ENCODE data around the gene WDR87. TPM values are rescaled to one million over a fixed set of nuclear protein-coding genes. Genes with fewer than 3 reads are reported as not detected.

WDR87 gene
- total and polyA plus RNA-seq, 2 of the 8 experiments (the other 6 are each of a cell fraction or from before 2014, with no cell fraction given): not detected

DNA sequence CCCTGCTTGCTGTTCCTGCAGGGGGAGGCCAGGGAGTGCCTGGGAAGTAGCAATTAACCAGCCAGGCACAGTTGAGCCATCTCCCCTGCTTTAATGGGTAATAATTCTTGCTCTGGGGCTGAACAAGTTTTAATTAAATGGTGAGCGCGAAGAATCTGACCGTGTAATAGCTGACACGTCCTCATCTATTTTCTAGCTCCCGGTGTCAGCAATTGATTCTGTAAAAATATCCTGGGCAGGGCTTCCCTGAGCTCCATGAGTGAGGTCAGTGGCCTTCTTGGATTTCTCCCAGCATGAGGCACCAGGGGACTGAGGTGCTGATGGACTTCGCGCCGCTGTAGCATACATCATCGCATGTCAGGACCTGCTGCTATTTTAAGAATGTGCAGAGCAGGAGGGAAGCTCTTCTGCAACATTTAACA lies 27.6 kb upstream of the WDR87 start:
- H3K23ac ChIP-seq (ENCODE audit: insufficient read length): no peak overlapping the region
- no peak overlapping the region for H3K14ac ChIP-seq (ENCODE audit: insufficient read length)
- H3K9ac ChIP-seq (replicated peaks in 1 of 4; ENCODE audit: extremely low read depth in 1 of 4, low read depth in 3 of 4, low read length in 3 of 4): no peak overlapping the region
- H3K23me2 ChIP-seq (ENCODE audit: low read depth, low read length): peaks cover 8% of the 10 kb centered on the region; the same call in 1 of the 2 replicates
- FAIRE-seq: no peak
- H4K20me1 ChIP-seq (replicated peaks in 1 of 2; ENCODE audit: control insufficient read depth in 1 of 2, insufficient read depth in 2 of 2, low read length in 2 of 2): no peaks in the 10 kb centered on the region
- no peaks in the 10 kb centered on the region for H3K27me3 ChIP-seq (replicated peaks in 1 of 4; ENCODE audit: control insufficient read depth in 3 of 4, extremely low read depth in 1 of 4, insufficient read depth in 3 of 4, low read length in 3 of 4)
- no peak overlapping the region for H2AK5ac ChIP-seq (ENCODE audit: low read depth, low read length)
- no peak overlapping the region for H2BK20ac ChIP-seq (ENCODE audit: low read length)
- no peak overlapping the region for H3K18ac ChIP-seq (ENCODE audit: extremely low read depth, low read length)
- peak overlapping the region; percentile 61; the same call in 1 of the 2 replicates for H2BK15ac ChIP-seq (ENCODE audit: low read length)
- H4K5ac ChIP-seq (ENCODE audit: insufficient read length, low read depth, low read length): no peak overlapping the region
- no peak overlapping the region for H4K8ac ChIP-seq (ENCODE audit: extremely low read depth, insufficient read depth, low read length)
- peaks cover 7 to 65% of the 10 kb centered on the region in 2 experiments for H3K79me2 ChIP-seq (ENCODE audit: control insufficient read depth in 1 of 2, insufficient read depth in 2 of 2, low read length in 2 of 2)
- no peak overlapping the region for H3K56ac ChIP-seq (replicated peaks; ENCODE audit: insufficient read length, low read depth, low read length)
- no peak overlapping the region for H4K91ac ChIP-seq (replicated peaks; ENCODE audit: insufficient read length, low read length)
- no peak for DNase-seq (ENCODE audit: low read depth in 1 of 2, low spot score in 2 of 2)
- peak overlapping the region; percentile 41; the same call in 1 of the 2 replicates for H2BK12ac ChIP-seq (ENCODE audit: low read depth, low read length)
- peaks cover 3 to 9% of the 10 kb centered on the region in 2 experiments; a peak in 2 of 4 replicates for H3K9me3 ChIP-seq (ENCODE audit: insufficient read depth in 2 of 2, low read depth in 1 of 2, low read length in 1 of 2)
- no peak overlapping the region for H2AFZ ChIP-seq (ENCODE audit: low read length)
- TF ChIP-seq SIN3A (conservative IDR thresholded peaks at IDR 0.05 in 1 of 2, IDR thresholded peaks at IDR 0.05 in 1 of 2; ENCODE audit: low read depth in 1 of 2, low read length in 2 of 2) (no peak), ZNF274 (IDR thresholded peaks at IDR 0.05; ENCODE audit: borderline replicate concordance, extremely low read depth, low read length) (no peak), FOSL1 (IDR thresholded peaks at IDR 0.05; ENCODE audit: insufficient read depth, low read depth, low read length) (no peak), KDM5A (IDR thresholded peaks at IDR 0.05; ENCODE audit: low read length) (no peak), SP2 (IDR thresholded peaks at IDR 0.05; ENCODE audit: low read length) (no peak), CREB1 (IDR thresholded peaks at IDR 0.05) (no peak), HDAC6 (IDR thresholded peaks at IDR 0.05; ENCODE audit: low read depth, low read length) (no peak), JUND (IDR thresholded peaks at IDR 0.05; ENCODE audit: low read length) (no peak), ASH2L (IDR thresholded peaks at IDR 0.05; ENCODE audit: low read length) (no peak)
- no peak overlapping the region for H3K4ac ChIP-seq (replicated peaks; ENCODE audit: insufficient read length, low read depth, low read length)
- peaks cover 14 to 35% (median 28%) of the 10 kb centered on the region in 4 experiments for H3K4me1 ChIP-seq (replicated peaks in 1 of 4; ENCODE audit: control insufficient read depth in 3 of 4, insufficient read depth in 4 of 4, low read length in 3 of 4)
- H3K27ac ChIP-seq (ENCODE audit: low read depth, low read length): no peak overlapping the region
- peaks cover 0 to 13% (median 4%) of the 10 kb centered on the region in 4 experiments; a peak in 2 of 8 replicates for H3K36me3 ChIP-seq (ENCODE audit: control insufficient read depth in 2 of 4, insufficient read depth in 4 of 4, low read length in 3 of 4)
- no peak overlapping the region for H3K4me3 ChIP-seq (ENCODE audit: extremely low read depth in 1 of 4, insufficient read depth in 2 of 4, low read depth in 3 of 4, low read length in 4 of 4)
- ChIA-PET CTCF (ENCODE audit: partially characterized antibody) (interaction anchor here (0.7 to 1.3 kb wide), 7 partner anchors 11 to 1246 kb away, joined by 3 to 7 read pairs (median 3); partner anchors contain the start of gene ZNF567), POLR2A (ENCODE audit: partially characterized antibody) (interaction anchor here (0.6 to 4.3 kb wide), 4 partner anchors 17 to 55 kb away, joined by 3 to 37 read pairs (median 3); partner anchors contain the start of gene WDR87)
- no peak overlapping the region for H2BK120ac ChIP-seq (replicated peaks; ENCODE audit: low read depth, low read length)
- H2BK5ac ChIP-seq (ENCODE audit: low read depth, low read length): peak overlapping the region; percentile 91; the same call in 1 of the 2 replicates
- 91% methylated on average over 9 of the region's 9 CpGs; no CpG with 5 or more reads in 1 of the 2 experiments for WGBS, 2 experiments (ENCODE audit: extremely low coverage in 1 of 2, insufficient coverage in 1 of 2, insufficient read length in 1 of 2, insufficient replicate concordance in 2 of 2, low coverage in 1 of 2, low lambda C conversion rate in 2 of 2, missing lambda C conversion rate in 1 of 2)
- peak overlapping the region in 1 of 2 experiments; percentile 77; a peak in 1 of 4 replicates for H3K4me2 ChIP-seq (ENCODE audit: insufficient read depth in 1 of 2, low read depth in 2 of 2, low read length in 2 of 2)
- peaks cover 29% of the 10 kb centered on the region for H3K79me1 ChIP-seq (ENCODE audit: low read depth, low read length)

All from H1 (cell line).